Activated CD4-positive, alpha-beta T cell treated with anti-CD3 and anti-CD28 coated beads for 4 hours (primary cell): ENCODE results near the gene PHF3.

Experiments
- DNase-seq, 2 donors: peaks; one replicate each; pipeline ENCODE4 v3.0.0-alpha.2; 2020

PHF3 gene

GRCh38 chr6:63649847-63650265 is 14.3 kb downstream of the PHF3 start:
- DNase-seq, result no peak

GRCh38 chr6:63652980-63653379 is 17.4 kb downstream of the PHF3 start:
- no peak for DNase-seq

- DNase-seq, result no peak
Observed at GRCh38 chr6:63660757-63661156, 25.2 kb downstream of the PHF3 start.

GRCh38 chr6:63661769-63662168 is 26.2 kb downstream of the PHF3 start:
- no peak for DNase-seq

GRCh38 chr6:63663147-63663955 is 27.7 kb downstream of the PHF3 start:
- DNase-seq, result no peak

- DNase-seq, result no peak
Observed at GRCh38 chr6:63663956-63664281, 28.3 kb downstream of the PHF3 start.

GRCh38 chr6:63671098-63671754 is 35.6 kb downstream of the PHF3 start:
- no peak for DNase-seq

- no peak for DNase-seq
Observed at GRCh38 chr6:63672582-63673129, 37.1 kb downstream of the PHF3 start.

- no peak for DNase-seq
Observed at GRCh38 chr6:63673692-63674091, 38.1 kb downstream of the PHF3 start.

- DNase-seq, result no peak
Observed at GRCh38 chr6:63674635-63675034, 39.0 kb downstream of the PHF3 start.

GRCh38 chr6:63675138-63675537 is 39.5 kb downstream of the PHF3 start:
- DNase-seq, result no peak

GRCh38 chr6:63676412-63677114 is 41.0 kb downstream of the PHF3 start:
- DNase-seq, result no peak

- no peak for DNase-seq
Observed at GRCh38 chr6:63677282-63677681, 41.7 kb downstream of the PHF3 start.

GRCh38 chr6:63683071-63683603 is 47.5 kb downstream of the PHF3 start:
- DNase-seq, result no peak

- DNase-seq, result no peak
Observed at GRCh38 chr6:63685446-63686379, 50.1 kb downstream of the PHF3 start.

GRCh38 chr6:63689421-63689820 is 53.8 kb downstream of the PHF3 start:
- DNase-seq, result no peak

GRCh38 chr6:63690221-63690620 is 54.6 kb downstream of the PHF3 start:
- no peak for DNase-seq

GRCh38 chr6:63705707-63706106 is 70.1 kb downstream of the PHF3 start:
- no peak for DNase-seq

GRCh38 chr6:63706630-63707029 is 71.0 kb downstream of the PHF3 start:
- no peak for DNase-seq

- DNase-seq, result no peak
Observed at GRCh38 chr6:63708631-63709030, 73.0 kb downstream of the PHF3 start.

- DNase-seq, result no peak
Observed at GRCh38 chr6:63709148-63709547, 73.5 kb downstream of the PHF3 start.

GRCh38 chr6:63713332-63713731 is 77.7 kb downstream of the PHF3 start:
- no peak for DNase-seq
